Measurements from ENCODE around the gene ATP2C2.

GRCh38 chr16:84449156-84450140 is 81.1 kb downstream of the ATP2C2 start:
- TF ChIP-seq, protein P1, sequence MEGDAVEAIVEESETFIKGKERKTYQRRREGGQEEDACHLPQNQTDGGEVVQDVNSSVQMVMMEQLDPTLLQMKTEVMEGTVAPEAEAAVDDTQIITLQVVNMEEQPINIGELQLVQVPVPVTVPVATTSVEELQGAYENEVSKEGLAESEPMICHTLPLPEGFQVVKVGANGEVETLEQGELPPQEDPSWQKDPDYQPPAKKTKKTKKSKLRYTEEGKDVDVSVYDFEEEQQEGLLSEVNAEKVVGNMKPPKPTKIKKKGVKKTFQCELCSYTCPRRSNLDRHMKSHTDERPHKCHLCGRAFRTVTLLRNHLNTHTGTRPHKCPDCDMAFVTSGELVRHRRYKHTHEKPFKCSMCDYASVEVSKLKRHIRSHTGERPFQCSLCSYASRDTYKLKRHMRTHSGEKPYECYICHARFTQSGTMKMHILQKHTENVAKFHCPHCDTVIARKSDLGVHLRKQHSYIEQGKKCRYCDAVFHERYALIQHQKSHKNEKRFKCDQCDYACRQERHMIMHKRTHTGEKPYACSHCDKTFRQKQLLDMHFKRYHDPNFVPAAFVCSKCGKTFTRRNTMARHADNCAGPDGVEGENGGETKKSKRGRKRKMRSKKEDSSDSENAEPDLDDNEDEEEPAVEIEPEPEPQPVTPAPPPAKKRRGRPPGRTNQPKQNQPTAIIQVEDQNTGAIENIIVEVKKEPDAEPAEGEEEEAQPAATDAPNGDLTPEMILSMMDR (IDR thresholded peaks at IDR 0.05): no peak
- TF ChIP-seq POLR2A (IDR thresholded peaks at IDR 0.05): no peak

Measured in esophagus squamous epithelium (tissue), 4 donors.